Prostate gland (tissue), 2 donors: ENCODE measurements around the gene PRDX2. TPM values are rescaled to one million over a fixed set of nuclear protein-coding genes. Genes with fewer than 3 reads are reported as not detected.

ENCODE experiments used
- DNase-seq: peaks from one replicate; pipeline ENCODE4 v3.0.0-alpha.2; 2019; ENCODE audit warnings: low spot score
- H3K27ac ChIP-seq, 2 donors: fragments of 200-600 bp; sonication (generic); 2 replicates each; pipeline ENCODE4 v1.5.1; 2017 to 2019
- H3K27me3 ChIP-seq: fragments of 200-600 bp; sonication (generic); replicated peaks from 2 replicates; pipeline ENCODE4 v1.5.1; 2019; ENCODE audit not compliant: insufficient read depth
- H3K36me3 ChIP-seq, 2 donors: fragments of 200-600 bp; sonication (generic); 1 replicate in 1 of 2; 2 replicates in 1 of 2; pipeline versions ENCODE4 v1.5.1 to v1.8.1; 2017 to 2019
- H3K4me1 ChIP-seq: fragments of 200-600 bp; sonication (generic); replicated peaks from 2 replicates; pipeline ENCODE4 v1.5.1; 2019
- H3K4me3 ChIP-seq, 2 donors: fragments of 200-600 bp; sonication (generic); 2 replicates each; pipeline ENCODE4 v1.5.1; 2017 to 2019
- H3K9me3 ChIP-seq: fragments of 200-600 bp; sonication (generic); 2 replicates; pipeline ENCODE4 v1.5.1; 2017
- POLR2A ChIP-seq: fragments of 450-650 bp; IDR thresholded peaks from one replicate; pipeline ENCODE4 v1.6.1; 2016; ENCODE audit warnings: antibody characterized with exemption, mild to moderate bottlenecking
- POLR2AphosphoS5 ChIP-seq: sonication (generic); formaldehyde crosslinking; IDR thresholded peaks from one replicate; pipeline ENCODE4 v1.6.1; 2017; ENCODE audit warnings: antibody characterized with exemption
- WGBS: methylation state at CpG from one replicate; pipeline ENCODE4 v1.1.5; 2018; 5-methylcytosine and 5-hydroxymethylcytosine counted together
- intact Hi-C: fragments of 100-400 bp; cut with DNase I; formaldehyde crosslinking; loops from one replicate; pipeline ENCODE4 v1.14.2; 2022
- total RNA-seq, 2 donors: library from RNA; depleted of rRNA; stranded (reverse); fragments of >200 nt; gene quantifications; one replicate each; pipeline ENCODE4 v1.1.0, GENCODE V29; 2016
- TF ChIP-seq, protein P1 (sequence below), 4 experiments: fragments of 200-600 bp in 2 of 4; fragments of 450-650 bp in 2 of 4; sonication (generic) in 2 of 4; IDR thresholded peaks; 1 replicate in 3 of 4; 2 replicates in 1 of 4; pipeline ENCODE4 v1.5.1; 2016 to 2019; ENCODE audit warnings: antibody characterized with exemption in 4 of 4, mild to moderate bottlenecking in 2 of 4, moderate library complexity in 2 of 4

Gene PRDX2
- total RNA-seq, 2 donors from 2014 or later, result 256 to 548 TPM

- H3K36me3 ChIP-seq, result no peaks in the 10 kb centered on the region
- no peaks in the 10 kb centered on the region for H3K27me3 ChIP-seq
- no peaks in the 10 kb centered on the region for H3K9me3 ChIP-seq
- intact Hi-C loops, result no loop called here
- peak overlapping the region; percentile 45 to 49 for H3K4me3 ChIP-seq
- 1% methylated on average over 39 of the region's 44 CpGs for WGBS
- peak; percentile 79 for DNase-seq
- peaks cover 9% of the 10 kb centered on the region for H3K4me1 ChIP-seq
- H3K27ac ChIP-seq, result peak overlapping the region; percentile 92 to 93
- TF ChIP-seq, protein P1, sequence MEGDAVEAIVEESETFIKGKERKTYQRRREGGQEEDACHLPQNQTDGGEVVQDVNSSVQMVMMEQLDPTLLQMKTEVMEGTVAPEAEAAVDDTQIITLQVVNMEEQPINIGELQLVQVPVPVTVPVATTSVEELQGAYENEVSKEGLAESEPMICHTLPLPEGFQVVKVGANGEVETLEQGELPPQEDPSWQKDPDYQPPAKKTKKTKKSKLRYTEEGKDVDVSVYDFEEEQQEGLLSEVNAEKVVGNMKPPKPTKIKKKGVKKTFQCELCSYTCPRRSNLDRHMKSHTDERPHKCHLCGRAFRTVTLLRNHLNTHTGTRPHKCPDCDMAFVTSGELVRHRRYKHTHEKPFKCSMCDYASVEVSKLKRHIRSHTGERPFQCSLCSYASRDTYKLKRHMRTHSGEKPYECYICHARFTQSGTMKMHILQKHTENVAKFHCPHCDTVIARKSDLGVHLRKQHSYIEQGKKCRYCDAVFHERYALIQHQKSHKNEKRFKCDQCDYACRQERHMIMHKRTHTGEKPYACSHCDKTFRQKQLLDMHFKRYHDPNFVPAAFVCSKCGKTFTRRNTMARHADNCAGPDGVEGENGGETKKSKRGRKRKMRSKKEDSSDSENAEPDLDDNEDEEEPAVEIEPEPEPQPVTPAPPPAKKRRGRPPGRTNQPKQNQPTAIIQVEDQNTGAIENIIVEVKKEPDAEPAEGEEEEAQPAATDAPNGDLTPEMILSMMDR (IDR thresholded peaks at IDR 0.05), result peak in 1 of 4 experiments; percentile 21
- TF ChIP-seq POLR2A, result peak; percentile 39
- peak; percentile 71 for TF ChIP-seq POLR2AphosphoS5
Observed at GRCh38 chr19:12778017-12778904, 23.3 kb downstream of the PRDX2 start.

- Histone ChIP-seq H3K4me1 (peaks cover 3% of the 10 kb centered on the region), H3K36me3 (no peaks in the 10 kb centered on the region), H3K4me3 (peak overlapping the region; percentile 45 to 49), H3K27me3 (no peaks in the 10 kb centered on the region), H3K27ac (peak overlapping the region; percentile 92 to 93), H3K9me3 (no peaks in the 10 kb centered on the region)
- peak; percentile 69 for DNase-seq
- intact Hi-C loops, result loop anchor here (1.0 kb wide), 1 partner anchor 17 kb away; no protein-coding TSS in a partner anchor
- 10% methylated on average over 43 of the region's 43 CpGs for WGBS
- peak; percentile 81 for TF ChIP-seq POLR2AphosphoS5
- peak; percentile 21 for TF ChIP-seq POLR2A
- TF ChIP-seq, protein P1 (IDR thresholded peaks at IDR 0.05), result peak; percentile 96 to 98 (median 97)
Observed at GRCh38 chr19:12777217-12778016, 24.2 kb downstream of the PRDX2 start.

- H3K4me1 ChIP-seq, result peaks cover 3% of the 10 kb centered on the region
- intact Hi-C loops, result loop anchor here (5.0 kb wide), 1 partner anchor 32 kb away; the partner anchor contains the start of gene RNASEH2A
- peak; percentile 93 for TF ChIP-seq POLR2AphosphoS5
- no peak for TF ChIP-seq POLR2A
- peak within 1 kb of the TSS; percentile 61 to 66 for H3K4me3 ChIP-seq
- no peaks in the 10 kb centered on the region for H3K36me3 ChIP-seq
- 23% methylated on average over 29 of the region's 58 CpGs for WGBS
- H3K9me3 ChIP-seq, result no peaks in the 10 kb centered on the region
- no peaks in the 10 kb centered on the region for H3K27me3 ChIP-seq
- peak; percentile 94 for DNase-seq
- peak within 1 kb of the TSS; percentile 96 for H3K27ac ChIP-seq
Observed at GRCh38 chr19:12774588-12775555, 26.7 kb downstream of the PRDX2 start, which contains the start of gene HOOK2. TSS of gene HOOK2 (minus strand) at chr19:12775552. CDS start at chr19:12775449, 103 bp downstream.

GRCh38 chr19:12773571-12773970 lies 28.0 kb downstream of the PRDX2 start:
- Histone ChIP-seq H3K27ac (no peak overlapping the region), H3K4me3 (no peak overlapping the region), H3K9me3 (no peaks in the 10 kb centered on the region), H3K4me1 (peaks cover 3% of the 10 kb centered on the region), H3K27me3 (no peaks in the 10 kb centered on the region), H3K36me3 (no peaks in the 10 kb centered on the region)
- DNase-seq, result no peak
- TF ChIP-seq, protein P1 (IDR thresholded peaks at IDR 0.05), result peak in 1 of 4 experiments; percentile 10
- TF ChIP-seq POLR2AphosphoS5 (no peak), POLR2A (no peak)
- 86% methylated on average over 2 of the region's 2 CpGs for WGBS
- intact Hi-C loops, result loop anchor here (5.0 kb wide), 1 partner anchor 34 kb away; the partner anchor contains the start of gene RNASEH2A
